ENCODE data around the gene GPC2.

- no peak for TF ChIP-seq POLR2A (IDR thresholded peaks at IDR 0.05)
- TF ChIP-seq, protein P1, sequence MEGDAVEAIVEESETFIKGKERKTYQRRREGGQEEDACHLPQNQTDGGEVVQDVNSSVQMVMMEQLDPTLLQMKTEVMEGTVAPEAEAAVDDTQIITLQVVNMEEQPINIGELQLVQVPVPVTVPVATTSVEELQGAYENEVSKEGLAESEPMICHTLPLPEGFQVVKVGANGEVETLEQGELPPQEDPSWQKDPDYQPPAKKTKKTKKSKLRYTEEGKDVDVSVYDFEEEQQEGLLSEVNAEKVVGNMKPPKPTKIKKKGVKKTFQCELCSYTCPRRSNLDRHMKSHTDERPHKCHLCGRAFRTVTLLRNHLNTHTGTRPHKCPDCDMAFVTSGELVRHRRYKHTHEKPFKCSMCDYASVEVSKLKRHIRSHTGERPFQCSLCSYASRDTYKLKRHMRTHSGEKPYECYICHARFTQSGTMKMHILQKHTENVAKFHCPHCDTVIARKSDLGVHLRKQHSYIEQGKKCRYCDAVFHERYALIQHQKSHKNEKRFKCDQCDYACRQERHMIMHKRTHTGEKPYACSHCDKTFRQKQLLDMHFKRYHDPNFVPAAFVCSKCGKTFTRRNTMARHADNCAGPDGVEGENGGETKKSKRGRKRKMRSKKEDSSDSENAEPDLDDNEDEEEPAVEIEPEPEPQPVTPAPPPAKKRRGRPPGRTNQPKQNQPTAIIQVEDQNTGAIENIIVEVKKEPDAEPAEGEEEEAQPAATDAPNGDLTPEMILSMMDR (IDR thresholded peaks at IDR 0.05), result no peak
These were observed 19.6 kb downstream of the GPC2 start for GRCh38 chr7:100157334-100158228.
